Superior temporal gyrus (tissue), 1 donor: ENCODE data around the gene PHRF1.

Experiments
- DNase-seq: peaks from one replicate; pipeline ENCODE4 v3.0.0-alpha.2; 2016; ENCODE audit errors: extremely low spot score

Gene PHRF1

DNA sequence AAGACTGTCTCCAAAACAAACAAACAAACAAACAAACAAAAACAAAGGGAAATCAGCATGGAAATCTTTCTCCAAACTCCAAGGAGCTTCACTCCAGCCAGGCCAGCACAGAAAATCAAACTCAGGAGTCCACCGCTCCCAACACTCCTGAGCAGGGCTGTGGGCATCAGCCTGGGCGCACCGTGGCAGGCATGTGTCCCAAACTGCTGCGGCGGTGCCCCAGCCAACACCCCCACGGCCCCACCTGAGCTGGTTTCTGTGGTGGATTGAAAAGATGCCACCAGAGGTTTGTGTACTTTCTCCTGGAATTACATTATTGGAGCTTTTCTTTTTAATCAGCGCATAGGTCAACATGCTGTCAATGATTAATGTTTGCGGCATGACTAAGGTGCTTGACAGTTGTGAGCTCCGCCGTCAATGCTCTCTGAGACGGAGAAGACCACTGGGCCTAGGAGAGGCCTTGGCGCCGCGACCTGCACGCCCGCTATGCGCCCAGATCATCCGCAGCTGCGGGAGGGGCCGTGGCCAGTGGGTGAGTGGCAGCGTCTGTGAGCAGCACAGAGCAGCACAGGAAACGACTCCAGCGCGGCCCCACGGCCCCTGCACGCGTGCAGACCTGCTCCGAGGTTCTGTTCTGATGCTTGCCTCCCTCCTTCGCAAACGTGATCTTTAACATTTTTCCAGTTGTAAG lies 78.9 kb downstream of the PHRF1 start:
- DNase-seq: no peak

DNA sequence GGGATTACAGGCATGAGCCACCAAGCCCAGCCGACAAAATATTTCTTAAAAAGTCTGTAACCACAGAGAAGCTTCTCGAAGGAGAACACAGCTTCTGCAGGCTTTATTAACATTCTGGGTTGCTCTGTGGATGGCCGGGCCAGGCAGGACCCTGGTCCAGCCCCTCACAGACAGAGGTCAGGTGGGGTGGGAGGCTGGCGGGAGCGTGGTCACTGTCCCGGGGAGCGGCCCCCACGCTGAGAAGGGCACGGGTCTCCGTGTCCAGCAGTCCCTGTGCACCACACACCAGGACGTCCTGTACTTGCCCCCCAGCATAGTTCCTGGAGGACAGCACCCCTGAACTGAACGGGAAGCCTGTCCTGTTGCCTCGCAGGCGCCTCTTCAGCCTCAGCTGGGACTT lies 80.2 kb downstream of the PHRF1 start:
- no peak for DNase-seq

DNA sequence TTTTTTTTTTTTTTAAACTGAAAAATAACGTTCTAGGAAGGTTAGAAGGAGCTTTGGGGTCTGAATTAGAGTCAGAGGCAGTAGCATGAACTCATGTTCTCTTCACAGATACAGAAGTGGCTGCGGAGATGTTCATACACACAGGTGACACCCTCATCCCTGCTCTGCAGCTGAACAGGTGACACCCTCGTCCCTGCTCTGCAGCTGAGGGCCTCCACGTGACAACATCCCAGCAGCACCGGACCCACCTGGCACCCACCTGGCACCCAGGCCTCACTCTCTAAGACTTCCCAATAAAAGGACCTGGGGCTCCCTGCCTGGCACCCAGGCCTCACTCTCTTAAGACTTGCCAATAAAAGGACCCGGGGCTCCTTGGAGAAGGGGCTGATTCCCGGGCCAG lies 80.6 kb downstream of the PHRF1 start:
- DNase-seq: no peak

DNA sequence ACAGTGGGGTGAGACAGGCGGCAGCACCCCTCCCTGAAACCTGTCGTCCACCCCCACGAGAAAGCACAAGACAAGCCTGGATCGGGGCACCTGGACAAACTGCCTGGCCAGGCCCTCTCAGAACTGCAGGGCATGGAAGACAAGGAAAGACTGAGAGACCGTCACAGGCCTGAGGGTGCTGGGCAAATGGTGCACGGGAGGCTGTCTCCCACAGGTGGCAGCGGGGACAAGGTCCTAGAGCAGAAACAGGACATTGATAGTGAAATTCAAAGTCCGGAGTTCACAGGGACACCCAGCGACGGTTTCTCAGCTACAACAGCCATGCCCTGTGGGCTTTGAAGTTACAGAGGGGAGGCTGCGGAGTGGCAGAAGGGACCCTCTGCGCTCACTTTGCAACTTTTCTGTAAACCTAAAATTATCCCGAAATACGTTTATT lies 81.4 kb downstream of the PHRF1 start:
- DNase-seq: no peak

DNA sequence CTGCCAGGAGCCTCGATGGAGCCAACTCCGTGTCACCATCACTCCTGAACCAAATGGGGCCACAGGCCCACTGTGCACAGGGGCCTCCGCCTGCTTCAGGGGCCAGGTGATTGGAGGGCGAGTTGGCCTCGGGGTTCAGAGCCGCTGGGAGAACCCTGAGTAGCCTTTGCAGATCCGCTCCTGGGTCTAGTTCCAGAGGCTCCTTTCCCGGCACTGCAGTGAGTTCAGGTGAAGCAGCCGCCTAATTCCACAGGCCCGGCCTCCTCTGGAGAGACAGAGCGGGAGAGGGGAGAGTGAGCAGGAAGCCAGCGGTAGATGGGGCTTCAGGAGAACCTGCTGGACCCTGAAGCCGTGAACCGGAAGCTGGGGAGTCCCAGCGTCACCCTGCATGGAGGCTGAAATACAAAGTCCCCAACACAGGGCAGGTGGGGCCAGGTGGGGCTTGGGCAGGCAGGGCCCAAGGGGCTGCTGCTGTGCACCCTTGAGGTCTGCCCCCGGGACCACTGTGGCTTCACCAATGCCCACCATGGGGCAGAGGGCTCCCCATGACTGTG lies 83.3 kb downstream of the PHRF1 start:
- no peak for DNase-seq

DNA sequence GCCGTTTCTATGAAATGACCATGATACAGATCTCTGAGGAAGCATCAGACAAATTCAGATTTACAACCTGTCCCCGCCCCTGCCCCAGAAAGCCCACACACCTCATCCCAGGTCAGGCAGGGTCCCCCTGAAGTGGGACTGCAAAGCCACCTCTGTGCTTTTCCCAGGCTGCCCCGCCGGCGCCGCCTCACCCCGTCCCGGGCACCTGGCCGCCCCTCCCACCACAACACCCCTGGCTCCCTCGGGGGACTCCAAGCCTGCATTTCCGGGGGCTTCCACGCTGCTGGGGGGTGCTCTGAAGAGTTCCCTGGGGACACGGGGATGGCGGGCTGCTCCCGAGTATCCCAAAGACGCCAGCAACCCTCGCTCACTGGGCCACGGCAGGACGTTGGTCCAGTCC lies 84.0 kb downstream of the PHRF1 start:
- no peak for DNase-seq

DNA sequence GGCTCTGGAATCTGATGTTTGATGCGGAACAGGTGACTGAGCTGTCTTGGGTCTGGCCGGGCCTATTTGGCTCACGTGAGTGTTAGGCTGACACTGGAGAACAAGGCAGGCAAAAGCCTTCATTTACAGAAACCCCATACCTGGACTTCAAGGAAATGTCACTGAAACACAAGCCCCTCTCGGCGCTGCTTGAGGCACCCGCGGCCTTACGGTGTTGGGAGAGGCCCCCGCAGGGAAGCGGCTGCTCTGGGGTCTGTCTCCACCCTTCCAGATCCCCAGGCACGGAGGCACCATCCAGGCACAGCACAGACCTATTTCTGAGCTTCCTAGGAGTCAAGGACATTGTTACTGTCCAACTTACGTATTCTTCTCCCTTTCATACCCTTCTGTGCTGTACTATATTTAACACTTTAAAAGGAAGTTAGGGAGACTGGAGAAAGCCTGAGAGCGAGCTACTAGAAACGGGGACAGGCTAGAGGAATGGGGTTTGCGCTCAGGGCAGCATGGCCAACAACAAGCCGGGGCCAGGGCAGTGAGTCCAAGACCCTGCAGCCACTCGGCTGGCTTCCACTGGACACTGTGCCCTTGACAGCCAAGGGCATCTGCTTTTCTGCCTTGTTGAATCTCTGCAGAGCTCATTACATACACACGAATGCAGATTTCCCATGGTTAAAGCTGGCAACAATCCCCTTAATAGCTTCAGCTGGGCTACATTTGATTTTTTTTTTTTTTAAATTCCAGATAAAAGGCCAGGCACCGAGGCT lies 84.6 kb downstream of the PHRF1 start:
- DNase-seq: no peak
